Measurements from ENCODE around the gene DEFB114.

DNA sequence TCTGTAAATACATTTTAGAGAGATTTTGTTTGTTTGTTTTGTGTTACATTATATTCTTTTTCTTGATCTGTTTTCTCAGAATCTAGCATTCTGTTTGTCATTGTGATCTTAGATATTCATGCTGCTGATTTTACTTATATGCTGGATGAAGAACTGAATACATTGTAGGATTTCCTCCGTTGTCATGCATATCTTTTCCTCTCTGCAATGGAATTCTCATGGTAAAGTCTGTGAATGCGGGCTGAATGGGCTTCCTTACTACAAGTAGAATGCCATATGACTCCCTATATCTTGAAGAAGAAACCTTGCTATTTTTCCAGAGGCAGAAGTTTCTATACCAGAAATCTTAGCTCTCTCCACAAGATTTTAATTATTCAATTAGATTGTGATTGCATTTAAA is 2.4 kb upstream of the DEFB114 start:
- TF ChIP-seq, protein P1, sequence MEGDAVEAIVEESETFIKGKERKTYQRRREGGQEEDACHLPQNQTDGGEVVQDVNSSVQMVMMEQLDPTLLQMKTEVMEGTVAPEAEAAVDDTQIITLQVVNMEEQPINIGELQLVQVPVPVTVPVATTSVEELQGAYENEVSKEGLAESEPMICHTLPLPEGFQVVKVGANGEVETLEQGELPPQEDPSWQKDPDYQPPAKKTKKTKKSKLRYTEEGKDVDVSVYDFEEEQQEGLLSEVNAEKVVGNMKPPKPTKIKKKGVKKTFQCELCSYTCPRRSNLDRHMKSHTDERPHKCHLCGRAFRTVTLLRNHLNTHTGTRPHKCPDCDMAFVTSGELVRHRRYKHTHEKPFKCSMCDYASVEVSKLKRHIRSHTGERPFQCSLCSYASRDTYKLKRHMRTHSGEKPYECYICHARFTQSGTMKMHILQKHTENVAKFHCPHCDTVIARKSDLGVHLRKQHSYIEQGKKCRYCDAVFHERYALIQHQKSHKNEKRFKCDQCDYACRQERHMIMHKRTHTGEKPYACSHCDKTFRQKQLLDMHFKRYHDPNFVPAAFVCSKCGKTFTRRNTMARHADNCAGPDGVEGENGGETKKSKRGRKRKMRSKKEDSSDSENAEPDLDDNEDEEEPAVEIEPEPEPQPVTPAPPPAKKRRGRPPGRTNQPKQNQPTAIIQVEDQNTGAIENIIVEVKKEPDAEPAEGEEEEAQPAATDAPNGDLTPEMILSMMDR (IDR thresholded peaks at IDR 0.05), result no peak
- TF ChIP-seq EP300 (IDR thresholded peaks at IDR 0.05), result no peak

Data from upper lobe of left lung (tissue), 4 donors.